ENCODE measurements around the gene R3HDM4. TPM values are rescaled to one million over a fixed set of nuclear protein-coding genes. Genes with fewer than 3 reads are reported as not detected.

The R3HDM4 gene
- total and polyA plus RNA-seq, 2 donors = 16.0 to 62.3 TPM

DNA sequence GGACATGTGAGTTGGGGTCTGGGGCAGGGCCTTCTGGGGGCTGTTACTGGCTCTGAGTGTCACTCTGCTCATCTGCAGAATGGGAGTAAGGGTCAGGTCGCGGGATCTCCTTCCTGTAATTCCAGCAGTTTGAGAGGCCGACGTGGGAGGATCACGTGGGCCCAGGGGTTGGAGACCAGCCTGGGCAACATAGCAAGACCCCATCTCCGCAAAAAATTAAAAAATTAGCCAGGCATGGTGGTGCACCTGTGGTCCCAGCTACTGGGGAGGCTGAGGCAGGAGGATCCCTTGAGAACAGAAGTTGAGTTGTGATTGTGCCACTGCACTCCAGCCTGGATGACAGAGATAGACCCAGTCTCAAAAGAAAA, 16.9 kb upstream of the R3HDM4 start:
- 95% methylated on average over 6 of the region's 6 CpGs for WGBS
- Histone ChIP-seq H3K36me3 (ENCODE audit: insufficient read depth) (no peaks in the 10 kb centered on the region), H3K27ac (ENCODE audit: low read depth) (no peak overlapping the region), H3K4me1 (ENCODE audit: insufficient read depth) (peaks cover 7% of the 10 kb centered on the region), H3K4me3 (ENCODE audit: low read depth, low read length) (no peak overlapping the region)
- no peak for DNase-seq (ENCODE audit: extremely low spot score)

DNA sequence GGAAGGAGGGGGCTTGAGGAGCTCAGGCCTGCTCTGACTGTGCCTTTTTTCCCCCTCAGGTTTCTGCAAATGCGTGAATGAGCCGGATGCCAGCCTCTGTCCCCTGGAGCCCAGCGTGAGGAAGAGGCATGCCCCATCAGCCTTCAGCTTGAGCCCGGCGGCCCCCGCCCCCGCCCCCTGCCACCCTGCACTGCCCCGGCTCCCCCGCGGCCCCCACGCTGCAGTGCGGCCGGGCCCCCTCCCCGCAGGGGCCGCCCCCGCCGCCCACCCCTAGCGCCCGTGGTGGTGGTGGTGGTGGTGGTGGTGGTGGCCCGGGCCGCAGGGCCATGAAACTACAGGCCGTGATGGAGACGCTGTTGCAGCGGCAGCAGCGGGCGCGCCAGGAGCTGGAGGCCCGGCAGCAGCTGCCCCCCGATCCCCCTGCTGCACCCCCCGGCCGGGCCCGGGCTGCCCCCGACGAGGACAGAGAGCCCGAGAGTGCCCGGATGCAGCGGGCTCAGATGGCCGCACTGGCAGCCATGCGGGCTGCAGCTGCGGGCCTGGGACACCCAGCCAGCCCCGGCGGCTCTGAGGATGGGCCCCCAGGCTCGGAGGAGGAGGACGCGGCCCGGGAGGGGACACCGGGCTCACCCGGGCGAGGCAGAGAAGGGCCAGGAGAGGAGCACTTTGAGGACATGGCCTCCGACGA, 16.3 kb upstream of the R3HDM4 start:
- Histone ChIP-seq H3K4me1 (ENCODE audit: insufficient read depth) (peaks cover 5% of the 10 kb centered on the region), H3K4me3 (ENCODE audit: low read depth, low read length) (no peak overlapping the region), H3K27ac (ENCODE audit: low read depth) (no peak overlapping the region), H3K36me3 (ENCODE audit: insufficient read depth) (no peaks in the 10 kb centered on the region)
- DNase-seq (ENCODE audit: extremely low spot score) = no peak
- WGBS = 92% methylated on average over 51 of the region's 51 CpGs

DNA sequence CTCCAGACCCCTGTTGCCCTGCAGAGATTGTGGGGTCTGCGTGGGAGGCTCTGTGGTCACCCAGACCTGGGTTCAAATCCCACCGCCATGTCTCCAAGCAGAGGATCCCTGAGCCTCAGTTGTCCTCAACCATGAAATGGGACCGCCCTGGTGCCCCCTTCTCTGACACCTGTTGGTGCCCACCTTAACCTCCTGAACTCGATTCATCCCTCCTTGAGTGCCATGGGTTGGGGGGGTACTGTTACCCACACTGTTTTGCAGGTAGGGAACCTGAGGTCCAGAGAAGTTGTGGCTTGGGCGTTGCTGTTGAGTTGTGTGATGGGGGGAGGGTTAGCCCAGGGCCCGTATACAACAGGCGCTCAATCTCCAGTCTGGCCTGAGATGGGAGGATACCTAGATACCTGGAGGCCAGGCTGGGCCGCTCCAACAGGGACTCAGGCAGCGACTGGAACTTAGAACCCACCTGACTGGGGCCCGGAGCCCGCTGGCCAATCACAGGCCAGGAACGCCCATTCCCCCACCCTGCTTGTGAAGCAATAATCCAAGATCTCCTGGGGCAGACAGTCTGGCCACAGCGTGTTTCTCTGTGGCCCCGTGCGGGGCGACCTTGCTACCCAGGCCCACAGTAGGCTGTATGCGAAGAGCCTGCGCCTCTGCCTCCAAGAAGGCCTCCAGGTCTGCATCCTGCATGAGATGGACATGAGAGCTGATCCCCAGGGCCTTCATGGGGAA, 15.6 kb upstream of the R3HDM4 start:
- 86% methylated on average over 18 of the region's 18 CpGs for WGBS
- no peaks in the 10 kb centered on the region for H3K36me3 ChIP-seq (ENCODE audit: insufficient read depth)
- no peak overlapping the region for H3K4me3 ChIP-seq (ENCODE audit: low read depth, low read length)
- H3K27ac ChIP-seq (ENCODE audit: low read depth) = no peak overlapping the region
- H3K4me1 ChIP-seq (ENCODE audit: insufficient read depth) = peaks cover 5% of the 10 kb centered on the region
- DNase-seq (ENCODE audit: extremely low spot score) = no peak

DNA sequence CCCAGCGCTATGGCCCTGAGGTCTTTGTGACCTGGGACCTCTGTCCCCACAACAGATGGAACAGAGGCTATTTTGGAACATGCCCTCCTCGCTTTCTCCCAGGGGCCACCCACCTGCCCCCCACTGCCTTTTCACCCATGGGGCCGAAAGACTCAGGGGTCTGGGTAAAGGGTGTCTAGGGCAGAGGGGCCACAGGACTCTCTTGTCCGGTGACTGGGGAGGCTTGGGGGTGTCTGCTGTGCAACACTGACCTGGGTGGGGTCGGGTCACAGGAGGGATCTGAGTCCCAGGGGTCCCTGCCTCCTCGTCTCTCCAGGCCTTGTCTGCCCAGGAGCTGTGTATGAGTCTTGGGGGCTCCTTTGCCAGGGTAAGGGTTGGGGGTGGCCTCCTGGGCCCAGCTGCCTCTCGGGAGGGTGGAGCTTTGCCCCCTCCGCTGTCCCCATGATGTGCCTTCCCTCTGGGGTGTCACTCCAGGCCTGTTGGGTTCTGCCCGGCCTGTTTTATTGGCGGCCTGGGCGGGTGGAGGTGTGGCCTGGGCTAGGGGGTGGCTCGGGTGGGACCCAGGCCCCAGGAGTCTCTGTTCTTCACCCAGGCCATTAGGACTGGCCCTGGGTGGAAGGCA, 14.9 kb upstream of the R3HDM4 start:
- Histone ChIP-seq H3K4me1 (ENCODE audit: insufficient read depth) (peaks cover 3% of the 10 kb centered on the region), H3K27ac (ENCODE audit: low read depth) (peak overlapping the region; percentile 26), H3K36me3 (ENCODE audit: insufficient read depth) (no peaks in the 10 kb centered on the region), H3K4me3 (ENCODE audit: low read depth, low read length) (peak overlapping the region; percentile 76)
- 68% methylated on average over 12 of the region's 12 CpGs for WGBS
- DNase-seq (ENCODE audit: extremely low spot score) = no peak

DNA sequence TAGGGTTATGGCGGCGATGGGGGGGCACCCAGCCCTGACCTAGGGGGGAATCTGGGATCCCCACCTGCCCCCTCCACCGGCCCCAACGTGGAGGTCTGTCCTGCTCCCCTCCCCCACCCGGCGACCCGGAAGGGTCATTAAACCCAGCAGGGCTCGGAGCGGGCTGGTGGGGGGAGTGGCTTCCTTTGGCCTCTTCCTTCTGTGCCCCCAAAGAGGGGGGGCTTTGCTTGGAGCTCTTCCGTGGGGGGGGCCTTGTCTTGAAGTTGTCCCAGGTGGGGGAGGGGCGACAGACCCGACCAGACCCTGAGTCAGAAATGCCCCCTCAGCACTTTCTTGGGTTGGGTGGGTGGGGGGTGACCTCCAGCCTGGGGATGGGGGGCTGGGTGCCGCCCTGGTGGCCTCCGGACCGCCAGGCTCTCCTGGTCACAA, 14.3 kb upstream of the R3HDM4 start:
- no peak for DNase-seq (ENCODE audit: extremely low spot score)
- Histone ChIP-seq H3K4me3 (ENCODE audit: low read depth, low read length) (peak overlapping the region; percentile 76), H3K4me1 (ENCODE audit: insufficient read depth) (peaks cover 2% of the 10 kb centered on the region)

DNA sequence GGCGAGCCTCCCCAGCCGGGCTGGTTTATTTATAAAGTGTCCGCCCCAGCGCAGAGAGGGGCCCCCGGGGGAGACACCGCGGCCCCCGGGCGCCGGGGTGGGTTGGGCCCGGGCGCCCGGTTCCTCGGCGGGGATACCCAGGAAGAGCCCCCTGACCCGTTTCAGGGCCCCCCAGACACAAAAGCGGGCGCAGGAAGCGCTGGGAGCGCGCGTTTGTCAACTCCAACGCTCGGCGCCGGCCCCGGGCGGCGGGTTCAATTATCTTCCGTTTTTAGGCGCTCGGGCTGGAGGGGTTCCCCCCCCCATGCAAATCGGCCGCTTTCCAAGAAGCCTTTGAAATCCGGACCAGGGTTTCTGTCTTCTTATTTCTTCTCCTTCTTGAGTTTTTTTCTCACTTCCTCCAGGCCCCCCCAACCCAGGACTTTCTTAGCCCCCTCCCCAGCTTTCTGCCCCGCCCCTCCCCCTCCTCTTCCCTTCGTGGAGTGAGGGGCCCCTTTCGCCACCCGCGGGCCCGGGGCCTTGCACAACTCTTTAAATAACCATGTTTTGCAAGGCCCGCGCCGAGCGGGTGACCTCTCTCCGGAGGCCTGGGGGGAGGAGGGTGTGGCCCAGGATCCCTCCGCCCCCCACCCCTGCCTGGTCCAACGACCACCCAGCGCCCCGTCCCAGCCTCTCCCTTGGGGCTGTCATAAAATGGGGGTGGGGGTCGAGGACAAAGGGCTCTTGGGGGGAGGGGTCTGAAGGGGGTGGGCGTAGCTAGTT, 13.8 kb upstream of the R3HDM4 start:
- Histone ChIP-seq H3K27ac (ENCODE audit: low read depth) (peak overlapping the region; percentile 47), H3K4me3 (ENCODE audit: low read depth, low read length) (peak overlapping the region; percentile 76), H3K36me3 (ENCODE audit: insufficient read depth) (no peaks in the 10 kb centered on the region), H3K4me1 (ENCODE audit: insufficient read depth) (peaks cover 2% of the 10 kb centered on the region)
- under 1% methylated on average over 52 of the region's 52 CpGs for WGBS
- DNase-seq (ENCODE audit: extremely low spot score) = no peak

More for the DNA sequence above, 14.3 kb upstream of the R3HDM4 start:
- Histone ChIP-seq H3K27ac (ENCODE audit: low read depth) (peak overlapping the region; percentile 61), H3K36me3 (ENCODE audit: insufficient read depth) (no peaks in the 10 kb centered on the region)
- 11% methylated on average over 15 of the region's 15 CpGs for WGBS

DNA sequence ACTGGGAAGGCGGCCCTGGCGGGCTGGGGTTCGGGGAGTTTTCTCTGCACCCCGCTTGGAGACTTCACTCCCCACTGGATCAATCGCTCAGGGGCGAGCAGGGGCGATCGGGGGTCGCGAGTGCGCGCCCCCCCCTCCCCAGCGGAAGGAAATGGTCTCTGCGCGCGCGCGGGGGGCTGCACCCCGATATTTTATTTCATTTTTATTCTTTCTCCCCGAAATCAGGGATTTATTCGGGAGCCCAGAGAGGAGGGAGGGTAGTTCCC, 13.2 kb upstream of the R3HDM4 start:
- WGBS = under 1% methylated on average over 21 of the region's 21 CpGs
- DNase-seq (ENCODE audit: extremely low spot score) = no peak
- Histone ChIP-seq H3K36me3 (ENCODE audit: insufficient read depth) (no peaks in the 10 kb centered on the region), H3K4me1 (ENCODE audit: insufficient read depth) (peaks cover 2% of the 10 kb centered on the region), H3K27ac (ENCODE audit: low read depth) (peak overlapping the region; percentile 74), H3K4me3 (ENCODE audit: low read depth, low read length) (peak overlapping the region; percentile 76)

DNA sequence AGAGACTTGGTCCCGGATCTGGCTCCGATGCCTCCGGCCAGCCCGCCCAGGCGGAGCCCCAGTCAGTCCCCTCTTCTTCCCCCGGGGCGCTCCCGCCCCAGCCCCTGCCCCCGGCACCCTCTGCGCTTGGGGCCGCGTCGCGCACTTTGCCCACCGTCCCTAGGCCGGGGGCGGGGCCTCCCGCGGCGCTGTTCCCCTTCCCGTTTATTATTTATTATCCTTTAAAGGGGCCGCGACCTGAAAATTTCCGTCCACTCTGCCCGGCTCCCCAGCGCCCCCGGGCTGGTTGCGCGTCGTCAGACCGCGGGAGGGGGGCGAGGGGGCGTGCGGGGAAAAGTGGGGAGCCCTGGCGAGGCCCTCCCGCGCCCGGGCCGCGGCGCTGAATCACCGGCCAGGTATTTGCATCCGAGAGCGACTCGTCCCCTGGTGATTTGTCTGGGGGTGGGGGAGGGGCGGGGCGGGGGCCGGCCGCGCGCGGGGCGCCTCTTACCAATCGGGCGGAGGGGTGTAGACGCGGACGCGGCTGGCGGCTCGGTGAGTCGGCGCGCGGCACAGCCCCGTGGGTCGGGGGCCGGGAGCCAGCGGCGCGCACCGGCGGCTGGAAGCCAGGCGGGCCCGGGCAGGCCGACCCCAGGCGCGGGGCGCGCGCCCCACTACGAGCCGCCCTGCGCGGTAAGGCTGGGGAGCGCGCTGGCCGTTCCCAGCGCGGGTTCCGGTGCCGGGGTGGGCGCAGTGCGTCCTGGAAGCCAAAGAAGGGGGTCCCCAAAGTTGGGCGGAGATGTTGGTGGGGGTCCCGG, 12.7 kb upstream of the R3HDM4 start, which contains the start of gene ARID3A:
TSS of gene ARID3A (plus strand) at position 510 of the 797 bp plus-strand sequence. CDS start 3,494 bp downstream, outside the sequence.
- Histone ChIP-seq H3K36me3 (ENCODE audit: insufficient read depth) (no peaks in the 10 kb centered on the region), H3K27ac (ENCODE audit: low read depth) (peak within 1 kb of the TSS; percentile 74), H3K4me3 (ENCODE audit: low read depth, low read length) (peak within 1 kb of the TSS; percentile 76), H3K4me1 (ENCODE audit: insufficient read depth) (peaks cover 2% of the 10 kb centered on the region)
- under 1% methylated on average over 95 of the region's 97 CpGs for WGBS
- DNase-seq (ENCODE audit: extremely low spot score) = no peak

DNA sequence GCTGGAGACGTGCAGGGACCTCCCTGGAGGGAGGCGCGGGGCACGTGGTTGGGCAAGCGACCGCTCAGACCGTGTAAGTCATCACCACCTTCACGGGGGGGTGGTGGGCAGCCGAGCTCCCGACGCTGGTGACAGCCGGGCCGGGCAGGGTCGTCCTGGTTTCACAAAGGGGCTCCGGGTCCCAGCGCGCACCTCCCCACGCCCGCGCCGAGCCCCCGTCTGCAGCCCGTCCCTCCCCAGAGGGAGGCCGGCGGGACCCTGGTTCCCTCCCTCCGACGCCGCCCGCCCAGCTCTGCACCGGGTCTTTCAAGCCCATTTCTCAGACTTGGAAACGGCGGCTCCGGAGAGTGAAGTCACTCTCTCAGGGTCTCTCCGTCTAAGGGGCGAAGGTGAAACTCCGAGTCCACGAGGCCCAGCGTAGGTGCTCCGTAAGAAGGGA, 12.1 kb upstream of the R3HDM4 start:
- peak overlapping the region; percentile 44 for H3K27ac ChIP-seq (ENCODE audit: low read depth)
- DNase-seq (ENCODE audit: extremely low spot score) = no peak
- peak overlapping the region; percentile 76 for H3K4me3 ChIP-seq (ENCODE audit: low read depth, low read length)
- WGBS = under 1% methylated on average over 39 of the region's 39 CpGs
- peaks cover 2% of the 10 kb centered on the region for H3K4me1 ChIP-seq (ENCODE audit: insufficient read depth)
- no peaks in the 10 kb centered on the region for H3K36me3 ChIP-seq (ENCODE audit: insufficient read depth)

DNA sequence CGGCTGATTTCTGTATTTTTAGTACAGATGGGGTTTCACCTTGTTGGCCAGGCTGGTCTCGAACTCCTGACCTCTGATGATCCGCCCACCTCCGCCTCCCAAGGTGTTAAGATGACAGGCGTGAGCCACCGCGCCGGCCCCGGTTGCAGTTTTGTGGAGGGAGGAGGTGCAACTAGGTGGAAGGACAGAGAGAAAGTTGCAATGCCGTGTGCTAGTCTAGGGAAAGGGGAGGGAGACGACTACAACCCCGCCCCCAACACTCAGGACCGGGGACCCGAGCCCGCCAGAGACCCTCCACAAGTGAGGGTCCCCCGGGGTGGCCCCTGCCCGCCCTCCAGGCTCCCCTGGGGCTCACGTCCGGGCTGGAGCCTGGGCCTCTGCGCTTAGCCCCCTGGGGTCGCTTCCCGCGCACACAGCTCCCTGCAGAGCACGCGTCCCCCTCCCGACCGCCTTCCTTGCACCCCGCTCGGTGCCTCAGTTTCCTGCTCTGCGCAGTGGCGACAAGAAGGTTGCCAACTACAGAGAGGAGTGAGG, 11.6 kb upstream of the R3HDM4 start:
- H3K36me3 ChIP-seq (ENCODE audit: insufficient read depth) = no peaks in the 10 kb centered on the region
- H3K27ac ChIP-seq (ENCODE audit: low read depth) = no peak overlapping the region
- H3K4me1 ChIP-seq (ENCODE audit: insufficient read depth) = peaks cover 2% of the 10 kb centered on the region
- H3K4me3 ChIP-seq (ENCODE audit: low read depth, low read length) = peak overlapping the region; percentile 76
- WGBS = 12% methylated on average over 31 of the region's 31 CpGs
- no peak for DNase-seq (ENCODE audit: extremely low spot score)

DNA sequence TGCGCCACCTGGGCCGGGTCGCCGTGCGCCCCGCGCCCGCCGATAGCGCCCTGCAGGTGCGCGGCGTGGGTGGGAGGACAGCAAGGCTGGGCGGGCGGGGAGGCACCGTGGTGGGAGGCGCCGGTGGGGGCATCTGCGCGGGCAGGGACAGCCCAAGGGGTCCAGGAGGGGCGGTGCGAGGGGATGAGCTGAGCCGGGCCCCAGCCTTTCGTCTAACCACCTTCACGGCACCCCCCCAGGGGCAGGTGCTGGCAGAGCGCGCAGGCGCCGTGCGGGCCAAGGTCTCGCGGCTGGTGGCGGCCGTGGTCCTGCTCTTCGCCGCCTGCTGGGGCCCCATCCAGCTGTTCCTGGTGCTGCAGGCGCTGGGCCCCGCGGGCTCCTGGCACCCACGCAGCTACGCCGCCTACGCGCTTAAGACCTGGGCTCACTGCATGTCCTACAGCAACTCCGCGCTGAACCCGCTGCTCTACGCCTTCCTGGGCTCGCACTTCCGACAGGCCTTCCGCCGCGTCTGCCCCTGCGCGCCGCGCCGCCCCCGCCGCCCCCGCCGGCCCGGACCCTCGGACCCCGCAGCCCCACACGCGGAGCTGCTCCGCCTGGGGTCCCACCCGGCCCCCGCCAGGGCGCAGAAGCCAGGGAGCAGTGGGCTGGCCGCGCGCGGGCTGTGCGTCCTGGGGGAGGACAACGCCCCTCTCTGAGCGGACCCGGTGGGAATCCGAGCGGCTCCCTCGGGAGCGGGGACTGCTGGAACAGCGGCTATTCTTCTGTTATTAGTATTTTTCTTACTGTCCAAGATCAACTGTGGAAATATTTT, 7.2 kb upstream of the R3HDM4 start:
- Histone ChIP-seq H3K27ac (ENCODE audit: low read depth) (no peak overlapping the region), H3K4me3 (ENCODE audit: low read depth, low read length) (peak overlapping the region; percentile 20), H3K36me3 (ENCODE audit: insufficient read depth) (no peaks in the 10 kb centered on the region), H3K4me1 (ENCODE audit: insufficient read depth) (peaks cover 2% of the 10 kb centered on the region)
- DNase-seq (ENCODE audit: extremely low spot score) = no peak
- WGBS = 2% methylated on average over 84 of the region's 84 CpGs

All from urinary bladder (tissue), 4 donors.